LNCaP clone FGC (cell line): ENCODE data around the gene C16orf89.
"Not testable (repeated sequence)": the region's sequence is repeated elsewhere in the genome, so short reads cannot be mapped to it uniquely, and the experiment has no call there.

Experiments
- DNase-seq: peaks from one replicate; pipeline ENCODE4 v3.0.0-alpha.2; 2011; ENCODE audit warnings: low read depth
- H3K4me3 ChIP-seq: 2 replicates; pipeline ENCODE4 v1.5.1; 2011; ENCODE audit warnings: mild to moderate bottlenecking, low read depth, low read length, control low read depth
- TF ChIP-seq, protein P1 (sequence below): IDR thresholded peaks from 2 replicates; pipeline ENCODE4 v1.5.1; 2012; ENCODE audit warnings: mild to moderate bottlenecking; ENCODE audit not compliant: control insufficient read depth, insufficient read depth; ENCODE audit errors: extremely low read depth

The C16orf89 gene

DNA sequence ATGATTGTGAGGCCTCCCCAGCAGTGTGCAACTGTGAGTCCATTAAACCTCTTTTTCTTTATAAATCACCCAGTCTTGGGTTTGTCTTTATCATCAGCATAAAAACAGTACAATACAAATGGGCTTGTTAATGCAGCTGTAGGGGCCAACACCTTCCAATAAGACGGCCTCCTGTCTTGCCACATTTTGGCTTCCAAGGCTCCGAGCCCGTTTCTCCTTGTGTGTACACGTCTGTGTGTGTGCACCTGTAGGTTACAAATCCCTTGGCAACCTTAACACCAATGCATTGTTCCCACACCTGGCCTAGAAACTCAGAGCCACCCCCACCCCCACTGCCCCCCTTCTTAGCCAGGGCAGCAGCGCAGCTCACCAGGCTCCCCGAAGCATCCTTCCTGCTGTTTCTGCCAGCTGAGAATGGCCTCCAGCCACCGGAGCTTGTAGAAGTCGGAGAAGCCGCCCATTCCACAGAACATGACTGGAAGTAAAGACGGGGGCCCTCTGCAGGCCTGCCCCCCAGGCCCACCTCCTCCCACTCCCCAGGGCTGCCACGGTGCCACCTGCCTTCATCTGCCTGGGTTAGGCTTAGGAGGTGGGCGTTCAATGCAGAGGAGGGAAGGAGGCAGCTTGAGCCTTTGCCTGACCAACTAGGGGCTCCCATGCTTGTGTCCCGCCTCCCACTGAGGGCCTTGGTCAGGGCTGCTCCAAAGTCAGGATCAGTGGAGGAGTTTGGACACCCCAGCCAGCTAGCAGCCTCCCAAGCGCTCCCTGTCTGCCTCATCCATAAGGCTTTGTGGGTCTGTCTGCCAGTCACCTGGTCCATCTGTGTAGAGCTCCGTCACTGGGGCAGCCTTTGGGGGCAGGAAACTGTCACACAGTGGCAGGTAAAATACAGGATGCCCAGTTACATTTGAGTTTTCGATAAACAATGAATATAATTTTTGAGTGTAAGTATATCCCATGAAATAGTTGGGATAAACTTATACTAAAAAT is 10.6 kb downstream of the C16orf89 start:
- TF ChIP-seq, protein P1, sequence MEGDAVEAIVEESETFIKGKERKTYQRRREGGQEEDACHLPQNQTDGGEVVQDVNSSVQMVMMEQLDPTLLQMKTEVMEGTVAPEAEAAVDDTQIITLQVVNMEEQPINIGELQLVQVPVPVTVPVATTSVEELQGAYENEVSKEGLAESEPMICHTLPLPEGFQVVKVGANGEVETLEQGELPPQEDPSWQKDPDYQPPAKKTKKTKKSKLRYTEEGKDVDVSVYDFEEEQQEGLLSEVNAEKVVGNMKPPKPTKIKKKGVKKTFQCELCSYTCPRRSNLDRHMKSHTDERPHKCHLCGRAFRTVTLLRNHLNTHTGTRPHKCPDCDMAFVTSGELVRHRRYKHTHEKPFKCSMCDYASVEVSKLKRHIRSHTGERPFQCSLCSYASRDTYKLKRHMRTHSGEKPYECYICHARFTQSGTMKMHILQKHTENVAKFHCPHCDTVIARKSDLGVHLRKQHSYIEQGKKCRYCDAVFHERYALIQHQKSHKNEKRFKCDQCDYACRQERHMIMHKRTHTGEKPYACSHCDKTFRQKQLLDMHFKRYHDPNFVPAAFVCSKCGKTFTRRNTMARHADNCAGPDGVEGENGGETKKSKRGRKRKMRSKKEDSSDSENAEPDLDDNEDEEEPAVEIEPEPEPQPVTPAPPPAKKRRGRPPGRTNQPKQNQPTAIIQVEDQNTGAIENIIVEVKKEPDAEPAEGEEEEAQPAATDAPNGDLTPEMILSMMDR = no peak
- DNase-seq = no peak
- no peak overlapping the region for H3K4me3 ChIP-seq

DNA sequence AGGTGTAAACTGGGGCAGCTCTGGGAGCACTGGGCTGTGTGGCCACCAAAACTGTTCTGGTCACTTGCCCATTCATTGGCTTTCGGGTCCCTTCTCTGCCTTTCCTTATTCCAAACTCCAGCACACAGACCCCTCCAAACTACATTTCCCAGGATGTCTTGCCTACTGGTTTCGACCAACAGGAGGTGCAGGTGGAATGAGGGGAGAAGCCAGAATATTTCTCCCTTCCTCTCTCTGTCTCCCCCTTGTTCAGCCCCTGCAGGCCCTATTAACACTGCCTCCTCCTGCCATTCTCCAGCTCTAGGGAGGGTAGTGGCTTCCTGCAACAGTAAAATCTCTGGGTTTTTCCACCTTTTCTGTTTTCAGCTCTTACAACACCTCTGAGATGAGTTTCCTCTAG is 18.8 kb downstream of the C16orf89 start:
- no peak for DNase-seq
- H3K4me3 ChIP-seq = no peak overlapping the region
- TF ChIP-seq, protein P1 = no peak

DNA sequence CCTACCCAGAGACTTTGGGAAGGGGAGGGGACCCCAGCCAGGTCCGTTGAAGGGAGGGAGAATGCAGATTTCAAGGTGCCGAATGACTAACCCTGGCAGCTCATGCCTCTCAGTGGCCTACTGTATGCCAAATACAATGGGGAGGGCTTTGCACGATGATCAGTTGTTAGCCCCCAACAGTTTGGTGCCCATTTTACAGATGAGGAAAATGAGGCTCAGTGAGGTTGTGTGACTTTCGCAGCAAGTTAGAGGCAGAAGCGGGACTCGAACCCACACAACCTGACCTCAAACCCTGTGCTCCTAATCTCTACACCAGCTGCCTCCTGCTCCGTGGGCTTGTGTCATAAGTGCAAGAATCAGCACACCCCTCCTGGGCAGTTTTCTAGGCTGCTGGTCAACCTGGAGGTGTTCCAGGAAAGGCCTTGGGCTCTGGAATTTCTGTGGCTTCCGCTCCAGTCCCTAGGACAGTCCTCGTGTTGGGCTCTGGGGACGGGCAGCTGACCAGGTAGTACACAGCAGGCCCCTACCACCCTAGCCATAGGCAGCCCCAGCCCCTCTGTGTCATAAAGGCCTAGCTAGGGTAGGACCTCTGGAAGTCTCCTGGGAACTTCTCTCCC is 20.1 kb downstream of the C16orf89 start:
- no peak for DNase-seq
- no peak overlapping the region for H3K4me3 ChIP-seq
- TF ChIP-seq, protein P1 = no peak

DNA sequence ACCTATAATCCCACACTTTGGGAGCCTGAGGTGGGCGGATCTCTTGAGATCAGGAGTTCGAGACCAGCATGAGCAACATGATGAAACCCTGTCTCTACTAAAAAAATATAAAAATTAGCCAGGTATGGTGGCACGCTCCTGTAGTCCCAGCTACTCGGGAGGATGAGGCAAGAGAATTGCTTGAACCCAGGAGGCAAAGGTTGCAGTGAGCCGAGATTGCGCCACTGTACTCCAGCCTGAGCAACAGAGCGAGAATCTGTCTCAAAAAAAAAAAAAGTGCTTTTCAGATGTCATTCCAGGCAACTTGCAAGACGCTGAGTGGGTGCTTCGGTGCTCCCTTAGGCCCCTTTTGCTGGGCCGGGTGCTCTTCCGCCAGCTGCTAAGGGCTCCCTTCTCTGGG is 21.2 kb downstream of the C16orf89 start:
- DNase-seq, H3K4me3 ChIP-seq: not testable (repeated sequence)

DNA sequence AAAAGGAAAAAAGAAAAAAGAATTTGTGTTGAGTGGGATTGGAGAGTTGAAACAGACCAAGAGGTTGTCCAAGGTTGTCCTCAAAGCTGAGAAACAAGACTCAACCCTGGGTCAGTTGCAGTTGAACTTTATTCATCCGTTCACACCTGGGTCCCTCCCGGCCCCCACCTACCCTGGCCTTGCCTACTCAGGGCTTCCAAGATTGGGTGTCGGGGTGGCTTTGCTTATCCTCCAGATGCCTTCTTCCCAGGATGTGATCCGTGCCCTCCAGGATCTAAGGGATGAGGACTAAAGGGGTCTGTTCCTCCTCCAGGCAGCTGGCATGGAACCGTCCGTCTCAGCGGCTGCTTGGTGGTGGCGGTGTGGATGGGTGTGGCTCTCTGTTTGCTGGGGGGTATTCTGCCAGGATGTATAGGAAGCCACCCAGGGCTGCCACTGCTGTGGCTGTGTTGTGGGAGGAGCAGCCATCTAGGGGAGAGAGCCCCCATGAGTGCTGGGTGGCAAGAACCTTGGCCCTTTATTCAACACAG is 21.7 kb downstream of the C16orf89 start:
- TF ChIP-seq, protein P1 = no peak
- no peak for DNase-seq
- H3K4me3 ChIP-seq = no peak overlapping the region

DNA sequence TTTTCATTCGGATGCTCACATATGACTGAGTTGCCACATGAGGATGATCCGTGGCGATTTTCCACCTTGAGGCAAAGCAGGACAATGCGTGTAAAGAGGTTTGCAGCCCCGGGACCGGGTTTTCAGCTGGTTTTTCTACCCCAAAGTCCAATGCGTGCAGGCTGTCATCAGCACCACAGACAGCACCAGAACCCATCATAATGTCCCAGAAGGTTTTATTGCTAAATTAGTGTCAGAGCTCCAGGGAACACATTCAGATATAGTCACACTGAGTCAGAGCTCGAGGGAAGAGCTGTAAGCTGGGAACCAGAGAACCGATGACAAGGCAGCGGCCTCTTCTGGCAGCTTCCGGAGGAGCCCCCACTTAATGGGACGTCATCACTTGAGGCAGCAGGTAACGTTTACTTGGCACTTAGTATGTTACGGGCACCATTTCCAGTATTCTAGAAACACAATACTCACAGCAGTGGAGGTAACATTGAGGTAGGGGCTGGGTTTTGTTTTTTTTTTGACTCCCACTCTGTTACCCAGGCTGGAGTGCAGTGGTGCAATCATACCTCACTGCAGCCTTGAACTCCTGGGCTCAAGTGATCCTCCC is 23.1 kb downstream of the C16orf89 start:
- TF ChIP-seq, protein P1 = no peak

DNA sequence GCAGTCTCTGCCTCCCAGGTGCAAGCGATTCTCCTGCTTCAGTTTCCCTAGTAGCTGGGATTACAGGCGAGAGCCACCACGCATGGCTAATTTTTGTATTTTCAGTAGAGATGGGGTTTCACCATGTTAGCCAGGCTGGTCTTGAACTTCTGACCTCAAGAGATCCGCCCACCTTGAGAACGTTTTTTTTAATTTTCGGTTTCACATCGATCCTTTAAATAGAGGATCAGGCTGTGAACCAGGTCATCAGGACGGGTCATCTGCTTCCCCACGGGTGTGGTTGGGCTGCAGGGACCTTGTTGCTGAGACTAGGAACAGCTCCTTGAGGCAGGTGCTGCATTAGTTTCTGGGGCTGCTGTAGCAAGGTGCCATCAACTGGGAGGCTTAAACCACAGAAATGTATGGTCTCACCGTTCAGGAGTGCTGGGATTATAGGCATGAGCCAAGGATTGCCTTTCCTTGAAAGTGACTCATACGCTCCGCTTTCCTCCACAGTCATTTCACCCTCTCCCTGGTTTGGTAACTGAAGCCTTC is 24.1 kb downstream of the C16orf89 start:
- TF ChIP-seq, protein P1 = no peak
- no peak overlapping the region for H3K4me3 ChIP-seq
- no peak for DNase-seq

More for the DNA sequence above, 23.1 kb downstream of the C16orf89 start:
- DNase-seq = no peak
- no peak overlapping the region for H3K4me3 ChIP-seq
